Liver (tissue), 3 donors: Measurements from ENCODE around the gene ERGIC1.

Experiments
- ATF3 ChIP-seq: IDR thresholded peaks from 2 replicates; pipeline ENCODE4 v1.6.1; 2016; ENCODE audit warnings: antibody characterized with exemption
- CTCF ChIP-seq: fragments of 150-350 bp; IDR thresholded peaks from 2 replicates; pipeline ENCODE4 v1.5.1; 2017; ENCODE audit warnings: improper control_type of control experiment, low read depth, low read length; ENCODE audit not compliant: missing input control
- SP1 ChIP-seq: IDR thresholded peaks from 2 replicates; pipeline ENCODE4 v1.6.1; 2018; ENCODE audit warnings: antibody characterized with exemption, mild to moderate bottlenecking
- YY1 ChIP-seq: IDR thresholded peaks from 2 replicates; pipeline ENCODE4 v1.6.1; 2016; ENCODE audit warnings: antibody characterized with exemption, mild to moderate bottlenecking
- donor health status: healthy.
- donor health status: healthy.

GRCh38 chr5:172920447-172920849, 86.4 kb downstream of the ERGIC1 start:
- no peak for TF ChIP-seq CTCF
- TF ChIP-seq ATF3: no peak
- no peak for TF ChIP-seq YY1
- no peak for TF ChIP-seq SP1
